B cell (primary cell): Measurements from ENCODE around the gene RHOA.

Experiments
- CTCF ChIP-seq: fragments of 200-600 bp; IDR thresholded peaks from one replicate; pipeline ENCODE4 v1.8.0; 2022; ENCODE audit warnings: antibody characterized with exemption, mild to moderate bottlenecking
- EZH2 ChIP-seq: IDR thresholded peaks from 2 replicates; pipeline ENCODE4 v1.6.1; 2012; ENCODE audit warnings: borderline replicate concordance, low read depth, mild to moderate bottlenecking, moderate library complexity, low read length; ENCODE audit not compliant: insufficient read depth, poor library complexity, severe bottlenecking

GRCh38 chr3:49410066-49410845 is 1.5 kb downstream of the RHOA start:
- TF ChIP-seq CTCF (no peak), EZH2 (no peak)
